Inferior parietal cortex (tissue), 1 donor: Measurements from ENCODE around the gene ACACB.

ENCODE experiments used
- DNase-seq: peaks from one replicate; pipeline ENCODE4 v3.0.0-alpha.2; 2016; ENCODE audit errors: extremely low spot score

ACACB gene

DNA sequence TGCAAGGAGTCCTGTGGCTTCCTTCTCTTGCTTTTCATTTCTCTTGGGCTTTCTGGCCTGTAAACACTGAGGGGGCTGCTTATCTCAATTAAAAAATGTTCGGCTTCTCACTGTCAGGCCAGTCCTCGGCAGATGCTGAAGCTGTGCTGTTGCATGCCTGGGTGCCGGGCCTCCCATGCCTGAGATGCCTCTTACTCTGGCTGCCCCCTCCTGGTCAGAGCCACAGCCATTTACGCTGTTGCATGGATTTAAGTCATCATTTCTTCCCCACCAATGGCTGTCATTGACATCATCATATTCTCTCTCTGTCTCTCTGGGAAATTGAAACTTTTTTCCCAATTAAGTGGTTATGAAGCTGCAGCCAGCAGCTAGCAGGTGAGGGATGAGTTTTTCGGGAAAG is 139.0 kb downstream of the ACACB start:
- no peak for DNase-seq

- no peak for DNase-seq
These were observed 139.6 kb downstream of the ACACB start for GRCh38 chr12:109256011-109256410.

DNA sequence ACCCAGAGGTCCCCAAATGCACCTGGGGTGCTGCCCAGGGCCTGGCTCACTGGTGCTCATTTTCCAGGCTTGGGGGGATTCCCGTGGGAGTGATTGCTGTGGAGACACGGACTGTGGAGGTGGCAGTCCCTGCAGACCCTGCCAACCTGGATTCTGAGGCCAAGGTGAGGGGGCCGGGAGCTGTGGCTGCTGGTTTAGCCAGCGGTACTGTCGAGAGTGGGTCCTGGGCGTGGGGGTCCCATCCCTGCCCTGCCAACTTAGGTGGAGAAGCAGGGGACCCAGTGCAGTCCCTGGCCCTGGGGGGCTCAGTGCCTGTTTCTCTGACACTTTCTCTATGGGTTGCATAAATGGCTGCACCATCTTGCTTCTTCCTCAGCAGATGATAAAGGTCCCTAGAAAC is 141.8 kb downstream of the ACACB start:
- DNase-seq, result no peak

- DNase-seq, result no peak
These were observed 142.5 kb downstream of the ACACB start for GRCh38 chr12:109258607-109259544.

DNA sequence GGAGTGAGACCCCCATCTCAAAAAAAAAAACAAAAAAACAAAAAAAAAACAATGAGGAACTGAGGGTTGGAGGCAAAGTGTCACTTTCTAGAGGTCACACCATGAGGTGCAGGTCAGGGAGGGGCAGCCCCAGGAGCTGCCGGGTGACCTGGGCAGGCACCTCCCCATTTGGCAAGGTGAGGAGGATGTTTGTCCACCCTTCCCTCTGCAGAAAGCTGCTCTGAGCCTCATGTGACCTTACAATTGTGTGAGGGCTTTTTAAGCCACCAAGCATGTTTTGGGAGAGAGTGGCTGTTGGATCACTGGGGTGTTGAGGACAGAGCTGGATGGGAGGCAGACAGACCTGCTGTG is 143.1 kb downstream of the ACACB start:
- no peak for DNase-seq

DNA sequence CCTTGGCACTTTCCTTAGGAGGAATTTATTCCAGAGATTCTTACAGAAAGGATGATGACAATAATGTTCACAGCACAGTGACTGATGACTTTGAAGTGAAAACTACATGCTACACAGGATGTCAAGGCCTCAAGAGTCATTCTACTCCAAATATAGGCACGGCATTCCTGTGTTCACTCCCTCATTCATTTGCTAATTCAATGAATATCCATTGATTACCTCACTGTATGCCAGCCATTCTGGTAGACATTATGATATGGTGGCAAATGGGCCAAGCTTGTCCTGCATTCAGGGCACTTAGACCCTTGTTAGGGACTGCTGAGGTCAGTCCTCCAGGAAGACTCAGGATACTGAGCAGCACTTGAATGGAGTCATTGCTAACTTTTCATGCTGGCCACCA is 144.7 kb downstream of the ACACB start:
- DNase-seq, result no peak

DNA sequence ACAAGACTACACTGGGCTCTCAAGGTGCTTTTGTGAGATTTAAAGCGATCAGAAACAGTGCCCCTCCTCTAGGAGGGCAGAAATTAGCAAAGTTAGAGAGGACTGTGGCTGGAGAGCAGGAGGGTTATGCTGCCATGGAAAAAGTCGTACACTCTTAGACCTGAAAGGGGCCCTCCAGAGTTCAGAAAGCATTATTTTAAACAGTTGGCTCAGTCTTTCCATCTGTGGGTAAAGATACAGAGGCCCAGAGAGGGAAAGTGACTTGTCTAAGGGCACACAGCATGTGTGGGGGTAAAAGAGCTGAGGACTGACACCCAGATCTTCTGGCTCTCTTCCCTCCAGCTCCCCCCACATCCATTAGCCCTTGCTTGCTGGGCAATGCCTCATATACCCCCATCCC is 145.6 kb downstream of the ACACB start:
- no peak for DNase-seq

- no peak for DNase-seq
These were observed 147.1 kb downstream of the ACACB start for GRCh38 chr12:109263439-109263838.

DNA sequence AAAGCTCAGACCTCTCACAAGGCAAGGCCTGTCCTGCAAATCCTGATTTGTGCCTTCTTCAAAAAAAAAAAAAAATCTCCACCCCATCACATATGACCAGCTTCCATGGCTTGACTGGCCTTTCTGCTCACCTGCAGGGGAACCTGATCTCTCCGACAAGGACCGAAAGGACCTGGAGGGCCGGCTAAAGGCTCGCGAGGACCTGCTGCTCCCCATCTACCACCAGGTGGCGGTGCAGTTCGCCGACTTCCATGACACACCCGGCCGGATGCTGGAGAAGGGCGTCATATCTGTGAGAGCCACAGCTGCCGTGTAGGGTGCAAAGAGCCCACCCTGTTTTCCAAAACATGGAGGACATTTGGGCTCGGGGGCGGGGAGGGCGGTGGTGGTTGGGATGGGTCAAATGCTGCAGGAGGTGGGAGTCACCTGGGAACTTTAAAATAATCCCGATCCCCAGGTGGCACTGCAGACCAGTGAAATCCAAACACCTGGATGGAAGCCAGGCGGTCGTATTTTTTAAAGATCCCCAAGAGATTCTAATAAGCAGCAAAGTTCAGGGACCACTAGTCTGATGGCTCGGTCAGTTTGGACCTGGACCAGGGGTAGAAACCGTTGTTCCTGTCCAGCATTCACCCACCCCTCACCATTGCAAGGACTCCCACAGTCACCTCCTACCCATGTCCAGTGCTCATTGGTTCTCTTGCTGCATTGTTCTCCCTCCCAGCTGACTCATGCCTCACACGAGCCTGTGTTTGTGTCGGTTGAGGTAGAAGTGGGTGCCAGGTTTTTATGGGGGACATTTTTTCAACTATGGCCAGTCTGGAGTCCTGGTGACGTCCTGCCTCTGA is 147.9 kb downstream of the ACACB start:
- peak; percentile 72 for DNase-seq

GRCh38 chr12:109264943-109265650 is 148.7 kb downstream of the ACACB start:
- DNase-seq, result no peak

- no peak for DNase-seq
These were observed 149.9 kb downstream of the ACACB start for GRCh38 chr12:109266106-109266879.

DNA sequence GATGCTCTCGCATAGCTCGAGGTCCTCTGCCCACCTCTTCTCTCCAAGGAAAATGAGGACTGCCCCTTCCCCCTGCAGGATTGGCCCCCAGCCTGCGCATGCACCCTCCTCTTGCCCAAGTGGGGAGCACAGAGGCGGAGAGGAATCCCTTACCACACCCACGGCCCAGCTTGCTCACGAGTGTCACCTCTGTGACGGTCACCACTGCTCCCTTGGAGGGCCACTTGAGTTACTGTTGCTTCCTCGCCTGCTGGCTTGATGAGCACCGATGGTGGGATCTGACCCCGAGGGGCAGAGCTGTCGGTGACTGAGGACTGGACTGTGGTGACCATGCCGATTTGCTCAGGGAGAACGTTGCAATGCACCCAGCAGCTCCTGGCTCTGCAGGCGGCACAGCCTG is 151.0 kb downstream of the ACACB start:
- DNase-seq, result no peak

DNA sequence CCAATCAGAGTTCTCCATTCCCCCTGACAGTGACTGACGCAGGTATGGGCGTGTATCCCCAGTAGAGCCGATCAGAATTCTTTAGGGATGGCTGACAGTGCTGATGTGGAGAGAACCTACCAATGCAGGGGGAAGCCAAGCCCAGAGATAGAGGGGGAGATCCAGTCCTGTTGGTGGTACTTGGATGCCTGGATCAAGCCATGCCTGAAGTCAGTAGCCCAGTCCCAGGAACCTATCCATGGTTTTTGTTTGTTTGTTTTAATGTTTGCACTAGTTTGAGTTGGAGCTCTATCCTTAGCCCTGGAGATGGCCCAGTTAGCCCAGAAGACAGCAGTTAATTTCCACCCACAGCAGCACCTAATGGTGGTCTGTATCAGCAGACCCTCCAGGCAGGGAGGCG is 152.5 kb downstream of the ACACB start:
- DNase-seq, result no peak

- no peak for DNase-seq
These were observed 153.0 kb downstream of the ACACB start for GRCh38 chr12:109269428-109269827.

DNA sequence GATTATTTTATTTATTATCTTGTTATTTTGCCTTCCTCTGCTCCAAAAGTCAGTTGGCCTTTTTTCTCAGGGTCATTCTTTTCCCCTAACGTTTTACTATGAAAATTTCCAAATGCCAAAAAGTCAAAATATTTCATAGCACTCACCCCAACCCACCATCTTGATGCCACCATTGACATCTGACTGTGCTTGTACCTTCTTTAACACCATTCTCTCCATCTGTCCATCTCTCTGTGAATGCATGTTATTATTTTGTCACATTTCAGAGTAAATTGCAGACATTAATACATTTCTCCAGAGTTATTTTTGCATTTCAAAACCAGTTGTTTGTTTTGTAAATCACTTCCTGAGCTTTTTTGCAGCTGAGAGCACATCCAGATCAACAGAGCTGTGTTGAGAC is 154.1 kb downstream of the ACACB start:
- no peak for DNase-seq

DNA sequence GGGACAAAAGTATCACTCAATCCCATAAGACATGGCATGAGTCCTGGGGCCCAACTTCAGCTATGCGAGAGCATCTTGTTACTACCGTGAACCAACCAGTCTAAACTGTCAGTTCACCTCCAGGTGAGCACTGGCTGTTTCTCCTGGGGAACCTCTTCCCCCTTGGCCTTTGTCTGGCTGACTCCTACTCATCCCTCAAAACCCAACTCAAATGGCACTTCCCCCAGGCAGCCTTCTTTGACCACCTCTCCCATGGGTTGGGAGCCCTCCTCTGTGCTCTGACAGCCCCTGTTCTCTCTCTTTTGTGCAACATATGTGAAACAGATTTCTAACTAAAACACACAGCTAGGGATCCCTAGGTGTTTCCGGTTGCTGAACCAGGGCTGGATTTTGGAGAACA is 155.0 kb downstream of the ACACB start:
- DNase-seq, result no peak

GRCh38 chr12:109273354-109273753 is 157.0 kb downstream of the ACACB start:
- DNase-seq, result no peak

DNA sequence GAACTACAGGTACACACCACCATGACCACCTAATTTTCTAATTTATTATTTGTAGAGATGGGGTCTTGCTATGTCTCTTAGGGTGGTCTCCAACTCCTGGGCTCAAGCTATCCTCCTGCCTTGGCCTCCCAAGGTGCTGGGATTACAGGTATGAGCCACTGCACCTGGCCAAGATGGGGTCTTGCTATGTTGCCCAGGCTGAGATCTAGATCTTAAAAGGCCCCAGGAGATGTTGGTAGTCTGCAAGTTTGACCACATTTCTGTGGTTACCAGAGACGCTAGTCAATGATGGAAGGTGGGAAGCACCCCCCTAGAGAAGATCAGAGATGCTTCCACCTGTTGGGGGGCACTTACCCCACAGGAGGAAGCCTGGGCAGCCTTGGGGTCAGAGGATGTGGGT is 158.0 kb downstream of the ACACB start:
- no peak for DNase-seq

DNA sequence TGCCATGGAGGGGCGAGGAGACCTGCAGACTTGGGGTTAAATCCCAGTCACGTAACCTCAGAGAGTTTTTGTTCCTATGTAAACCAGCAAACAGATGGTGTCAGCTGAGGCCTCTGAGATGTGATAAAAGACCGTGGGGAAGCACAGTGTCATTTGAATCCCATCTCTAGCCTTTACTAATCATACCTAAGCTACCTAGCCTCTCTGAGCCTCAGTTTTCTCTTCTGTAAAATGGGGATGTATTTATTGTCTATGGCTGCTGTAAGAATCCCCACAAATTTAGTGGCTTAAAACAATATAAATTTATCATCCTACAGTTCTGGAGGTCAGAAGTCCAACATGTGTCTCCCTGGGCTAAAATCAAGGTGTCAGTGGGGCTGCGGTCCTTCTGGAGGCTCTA is 158.8 kb downstream of the ACACB start:
- DNase-seq, result no peak

DNA sequence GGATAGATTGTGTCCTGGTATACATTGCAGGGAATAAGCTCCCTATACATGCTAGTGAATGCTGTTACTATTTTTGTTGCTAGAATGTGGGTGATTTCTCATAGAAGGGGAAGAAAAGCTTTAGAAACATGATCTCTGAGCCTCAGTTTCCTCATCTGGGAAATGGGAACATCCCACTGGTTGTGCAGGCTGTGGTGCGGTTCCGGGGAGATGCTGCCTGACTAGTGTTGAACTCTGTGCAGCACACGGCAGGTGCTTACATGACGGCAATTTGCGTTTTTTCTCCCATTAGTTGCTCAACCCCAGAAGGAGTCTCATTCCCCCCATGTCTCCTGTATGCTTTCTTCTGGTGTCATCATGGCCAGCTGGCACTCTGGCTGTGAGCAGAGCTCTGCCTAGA is 159.8 kb downstream of the ACACB start:
- no peak for DNase-seq

DNA sequence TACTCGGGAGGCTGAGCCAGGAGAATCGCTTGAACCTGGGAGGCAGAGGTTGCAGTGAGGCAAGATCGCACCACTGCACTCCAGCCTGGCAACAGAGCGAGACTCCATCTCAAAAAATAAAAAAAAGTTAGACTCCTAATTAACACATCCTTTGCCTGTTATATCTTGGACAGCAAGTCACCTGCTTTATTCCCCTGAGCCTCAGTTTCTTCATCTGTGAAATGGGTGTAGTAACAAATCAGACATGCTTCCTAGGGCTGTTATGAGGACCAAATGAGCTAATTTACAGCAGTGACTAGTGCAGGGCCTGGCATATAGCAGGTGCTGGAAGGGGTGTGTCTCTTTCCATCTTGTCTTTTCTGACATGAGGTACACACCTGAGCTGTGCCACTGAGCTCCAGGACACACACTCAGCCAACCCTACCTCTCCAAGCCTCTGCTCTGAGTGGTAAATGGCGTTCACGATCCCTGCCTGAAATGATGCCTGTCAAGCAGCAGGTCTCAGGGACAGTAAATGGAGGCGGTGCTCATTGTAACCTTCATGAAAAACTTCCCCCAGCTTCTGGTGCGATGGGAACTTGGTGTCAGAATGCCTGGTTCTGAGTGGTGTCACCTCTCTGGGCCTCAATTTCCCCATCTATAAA is 161.0 kb downstream of the ACACB start:
- DNase-seq, result no peak
